Measurements from ENCODE around the gene EEIG1. TPM values are rescaled to one million over a fixed set of nuclear protein-coding genes. Genes with fewer than 3 reads are reported as not detected.

EEIG1 gene
- total and polyA plus RNA-seq, 2 experiments from 2014 or later: 11.2 to 22.4 TPM

GRCh38 chr9:127971357-127972235, 9.2 kb downstream of the EEIG1 start:
- no peaks in the 10 kb centered on the region for H3F3A ChIP-seq (replicated peaks; ENCODE audit: low read depth)
- ATAC-seq: peak; percentile 64
- peak overlapping the region; percentile 38; the same call in 1 of the 2 replicates for H3K4me3 ChIP-seq
- Mint-ChIP-seq H3K4me1 (peaks cover 90% of the 10 kb centered on the region), H3K27ac (peak overlapping the region; percentile 87), H3K36me3 (ENCODE audit: low read depth) (peaks cover 3% of the 10 kb centered on the region; the same call in 2 of the 3 replicates), H3K9me3 (no peaks in the 10 kb centered on the region), H3K27me3 (ENCODE audit: insufficient read depth, low read depth, poor library complexity) (peaks cover 20% of the 10 kb centered on the region), H3K4me3 (peak overlapping the region; percentile 46)
- H3K27me3 ChIP-seq (ENCODE audit: insufficient read depth): no peaks in the 10 kb centered on the region
- peak overlapping the region; percentile 55; the same call in 1 of the 2 replicates for H3K27ac ChIP-seq (ENCODE audit: low read depth)
- DNase-seq (ENCODE audit: low spot score): peak; percentile 69
- H3K4me2 ChIP-seq: peak overlapping the region; percentile 71; the same call in 1 of the 2 replicates
- H3K79me2 ChIP-seq (replicated peaks; ENCODE audit: insufficient read depth): peaks cover 99% of the 10 kb centered on the region
- no peaks in the 10 kb centered on the region for H3K9me2 ChIP-seq (ENCODE audit: insufficient read depth)
- H2AFZ ChIP-seq: no peak overlapping the region
- TF ChIP-seq EZH2phosphoT487 (IDR thresholded peaks at IDR 0.05; ENCODE audit: unreplicated experiment) (no peak), REST (IDR thresholded peaks at IDR 0.05; ENCODE audit: unreplicated experiment) (no peak), CTCF (conservative IDR thresholded peaks at IDR 0.05; ENCODE audit: low read depth in 2 of 2) (no peak), ZNF331 (CRISPR knock-in tag; IDR thresholded peaks at IDR 0.05; ENCODE audit: low read depth) (no peak), POLR2AphosphoS5 (IDR thresholded peaks at IDR 0.05; ENCODE audit: low read depth) (no peak), EZH2 (IDR thresholded peaks at IDR 0.05; ENCODE audit: low read depth, unreplicated experiment) (no peak), CREB1 (CRISPR knock-in tag; IDR thresholded peaks at IDR 0.05; ENCODE audit: low read depth) (no peak), NANOG (IDR thresholded peaks at IDR 0.05; ENCODE audit: borderline replicate concordance) (no peak), ETS1 (IDR thresholded peaks at IDR 0.05) (no peak), ZNF114 (CRISPR knock-in tag; IDR thresholded peaks at IDR 0.05) (no peak), JUNB (IDR thresholded peaks at IDR 0.05; ENCODE audit: unreplicated experiment) (no peak)
- H4K20me1 ChIP-seq (replicated peaks; ENCODE audit: insufficient read depth): peaks cover 28% of the 10 kb centered on the region
- H3K4me1 ChIP-seq (ENCODE audit: insufficient read depth): peaks cover 33% of the 10 kb centered on the region
- no peaks in the 10 kb centered on the region for H3K36me3 ChIP-seq (ENCODE audit: insufficient read depth)
